Measurements from ENCODE around the gene PHYHIPL.

PHYHIPL gene

GRCh38 chr10:59271160-59271559 is 94.7 kb downstream of the PHYHIPL start:
- no peak for DNase-seq
- Histone ChIP-seq H3K27ac (ENCODE audit: insufficient read depth, low read length, poor library complexity, severe bottlenecking) (no peak overlapping the region), H3K4me1 (ENCODE audit: control insufficient read depth, insufficient read depth, low read length, poor library complexity, severe bottlenecking) (no peaks in the 10 kb centered on the region)

GRCh38 chr10:59272061-59272460 is 95.6 kb downstream of the PHYHIPL start:
- H3K4me3 ChIP-seq (ENCODE audit: insufficient read depth, low read depth, low read length, poor library complexity, severe bottlenecking) = no peak overlapping the region
- no peak overlapping the region for H3K27ac ChIP-seq (ENCODE audit: insufficient read depth, low read length, poor library complexity, severe bottlenecking)
- H3K27me3 ChIP-seq (replicated peaks; ENCODE audit: control insufficient read depth, insufficient read depth, low read length, poor library complexity, severe bottlenecking) = no peaks in the 10 kb centered on the region
- no peaks in the 10 kb centered on the region for H3K4me1 ChIP-seq (ENCODE audit: control insufficient read depth, insufficient read depth, low read length, poor library complexity, severe bottlenecking)
- no peaks in the 10 kb centered on the region for H3K9me3 ChIP-seq (ENCODE audit: control insufficient read depth, low read length)
- no peak for DNase-seq
- no peaks in the 10 kb centered on the region for H3K36me3 ChIP-seq (ENCODE audit: control insufficient read depth, insufficient read depth, low read length)

More at GRCh38 chr10:59271160-59271559, 94.7 kb downstream of the PHYHIPL start:
- no peaks in the 10 kb centered on the region for H3K27me3 ChIP-seq (replicated peaks; ENCODE audit: control insufficient read depth, insufficient read depth, low read length, poor library complexity, severe bottlenecking)
- no peak overlapping the region for H3K4me3 ChIP-seq (ENCODE audit: insufficient read depth, low read depth, low read length, poor library complexity, severe bottlenecking)
- H3K36me3 ChIP-seq (ENCODE audit: control insufficient read depth, insufficient read depth, low read length) = no peaks in the 10 kb centered on the region
- no peaks in the 10 kb centered on the region for H3K9me3 ChIP-seq (ENCODE audit: control insufficient read depth, low read length)

GRCh38 chr10:59273445-59273844 is 97.0 kb downstream of the PHYHIPL start:
- Histone ChIP-seq H3K4me3 (ENCODE audit: insufficient read depth, low read depth, low read length, poor library complexity, severe bottlenecking) (no peak overlapping the region), H3K4me1 (ENCODE audit: control insufficient read depth, insufficient read depth, low read length, poor library complexity, severe bottlenecking) (no peaks in the 10 kb centered on the region), H3K9me3 (ENCODE audit: control insufficient read depth, low read length) (no peaks in the 10 kb centered on the region), H3K27me3 (replicated peaks; ENCODE audit: control insufficient read depth, insufficient read depth, low read length, poor library complexity, severe bottlenecking) (no peaks in the 10 kb centered on the region), H3K36me3 (ENCODE audit: control insufficient read depth, insufficient read depth, low read length) (no peaks in the 10 kb centered on the region), H3K27ac (ENCODE audit: insufficient read depth, low read length, poor library complexity, severe bottlenecking) (no peak overlapping the region)
- DNase-seq = no peak

GRCh38 chr10:59276133-59276532 is 99.7 kb downstream of the PHYHIPL start:
- Histone ChIP-seq H3K27me3 (replicated peaks; ENCODE audit: control insufficient read depth, insufficient read depth, low read length, poor library complexity, severe bottlenecking) (no peaks in the 10 kb centered on the region), H3K4me1 (ENCODE audit: control insufficient read depth, insufficient read depth, low read length, poor library complexity, severe bottlenecking) (no peaks in the 10 kb centered on the region), H3K9me3 (ENCODE audit: control insufficient read depth, low read length) (no peaks in the 10 kb centered on the region), H3K27ac (ENCODE audit: insufficient read depth, low read length, poor library complexity, severe bottlenecking) (no peak overlapping the region), H3K36me3 (ENCODE audit: control insufficient read depth, insufficient read depth, low read length) (no peaks in the 10 kb centered on the region), H3K4me3 (ENCODE audit: insufficient read depth, low read depth, low read length, poor library complexity, severe bottlenecking) (no peak overlapping the region)
- no peak for DNase-seq

GRCh38 chr10:59276919-59277318 is 100.5 kb downstream of the PHYHIPL start:
- Histone ChIP-seq H3K27ac (ENCODE audit: insufficient read depth, low read length, poor library complexity, severe bottlenecking) (no peak overlapping the region), H3K4me3 (ENCODE audit: insufficient read depth, low read depth, low read length, poor library complexity, severe bottlenecking) (no peak overlapping the region), H3K27me3 (replicated peaks; ENCODE audit: control insufficient read depth, insufficient read depth, low read length, poor library complexity, severe bottlenecking) (no peaks in the 10 kb centered on the region), H3K4me1 (ENCODE audit: control insufficient read depth, insufficient read depth, low read length, poor library complexity, severe bottlenecking) (no peaks in the 10 kb centered on the region), H3K36me3 (ENCODE audit: control insufficient read depth, insufficient read depth, low read length) (no peaks in the 10 kb centered on the region), H3K9me3 (ENCODE audit: control insufficient read depth, low read length) (no peaks in the 10 kb centered on the region)
- DNase-seq = no peak

- DNase-seq = no peak
- no peaks in the 10 kb centered on the region for H3K4me1 ChIP-seq (ENCODE audit: control insufficient read depth, insufficient read depth, low read length, poor library complexity, severe bottlenecking)
- no peaks in the 10 kb centered on the region for H3K27me3 ChIP-seq (replicated peaks; ENCODE audit: control insufficient read depth, insufficient read depth, low read length, poor library complexity, severe bottlenecking)
- no peak overlapping the region for H3K27ac ChIP-seq (ENCODE audit: insufficient read depth, low read length, poor library complexity, severe bottlenecking)
- H3K36me3 ChIP-seq (ENCODE audit: control insufficient read depth, insufficient read depth, low read length) = no peaks in the 10 kb centered on the region
- H3K4me3 ChIP-seq (ENCODE audit: insufficient read depth, low read depth, low read length, poor library complexity, severe bottlenecking) = no peak overlapping the region
- no peaks in the 10 kb centered on the region for H3K9me3 ChIP-seq (ENCODE audit: control insufficient read depth, low read length)
Observed at GRCh38 chr10:59279476-59279875, 103.0 kb downstream of the PHYHIPL start.

GRCh38 chr10:59279991-59280505 is 103.6 kb downstream of the PHYHIPL start:
- DNase-seq = no peak
- no peaks in the 10 kb centered on the region for H3K9me3 ChIP-seq (ENCODE audit: control insufficient read depth, low read length)
- no peaks in the 10 kb centered on the region for H3K36me3 ChIP-seq (ENCODE audit: control insufficient read depth, insufficient read depth, low read length)
- no peak overlapping the region for H3K4me3 ChIP-seq (ENCODE audit: insufficient read depth, low read depth, low read length, poor library complexity, severe bottlenecking)
- no peaks in the 10 kb centered on the region for H3K27me3 ChIP-seq (replicated peaks; ENCODE audit: control insufficient read depth, insufficient read depth, low read length, poor library complexity, severe bottlenecking)
- H3K4me1 ChIP-seq (ENCODE audit: control insufficient read depth, insufficient read depth, low read length, poor library complexity, severe bottlenecking) = no peaks in the 10 kb centered on the region
- no peak overlapping the region for H3K27ac ChIP-seq (ENCODE audit: insufficient read depth, low read length, poor library complexity, severe bottlenecking)

GRCh38 chr10:59281861-59282260 is 105.4 kb downstream of the PHYHIPL start:
- Histone ChIP-seq H3K27me3 (replicated peaks; ENCODE audit: control insufficient read depth, insufficient read depth, low read length, poor library complexity, severe bottlenecking) (no peaks in the 10 kb centered on the region), H3K4me1 (ENCODE audit: control insufficient read depth, insufficient read depth, low read length, poor library complexity, severe bottlenecking) (no peaks in the 10 kb centered on the region)

GRCh38 chr10:59283456-59284091 is 107.1 kb downstream of the PHYHIPL start:
- H3K36me3 ChIP-seq (ENCODE audit: control insufficient read depth, insufficient read depth, low read length) = no peaks in the 10 kb centered on the region
- DNase-seq = no peak
- no peak overlapping the region for H3K4me3 ChIP-seq (ENCODE audit: insufficient read depth, low read depth, low read length, poor library complexity, severe bottlenecking)
- no peaks in the 10 kb centered on the region for H3K4me1 ChIP-seq (ENCODE audit: control insufficient read depth, insufficient read depth, low read length, poor library complexity, severe bottlenecking)
- no peaks in the 10 kb centered on the region for H3K9me3 ChIP-seq (ENCODE audit: control insufficient read depth, low read length)
- no peaks in the 10 kb centered on the region for H3K27me3 ChIP-seq (replicated peaks; ENCODE audit: control insufficient read depth, insufficient read depth, low read length, poor library complexity, severe bottlenecking)
- no peak overlapping the region for H3K27ac ChIP-seq (ENCODE audit: insufficient read depth, low read length, poor library complexity, severe bottlenecking)

More at GRCh38 chr10:59281861-59282260, 105.4 kb downstream of the PHYHIPL start:
- H3K9me3 ChIP-seq (ENCODE audit: control insufficient read depth, low read length) = no peaks in the 10 kb centered on the region
- DNase-seq = no peak
- no peak overlapping the region for H3K4me3 ChIP-seq (ENCODE audit: insufficient read depth, low read depth, low read length, poor library complexity, severe bottlenecking)
- H3K36me3 ChIP-seq (ENCODE audit: control insufficient read depth, insufficient read depth, low read length) = no peaks in the 10 kb centered on the region
- no peak overlapping the region for H3K27ac ChIP-seq (ENCODE audit: insufficient read depth, low read length, poor library complexity, severe bottlenecking)

GRCh38 chr10:59284118-59284975 is 107.9 kb downstream of the PHYHIPL start:
- no peak for DNase-seq
- H3K27ac ChIP-seq (ENCODE audit: insufficient read depth, low read length, poor library complexity, severe bottlenecking) = no peak overlapping the region
- H3K4me3 ChIP-seq (ENCODE audit: insufficient read depth, low read depth, low read length, poor library complexity, severe bottlenecking) = no peak overlapping the region

More at GRCh38 chr10:59284118-59284975, 107.9 kb downstream of the PHYHIPL start:
- H3K4me1 ChIP-seq (ENCODE audit: control insufficient read depth, insufficient read depth, low read length, poor library complexity, severe bottlenecking) = no peaks in the 10 kb centered on the region
- no peaks in the 10 kb centered on the region for H3K27me3 ChIP-seq (replicated peaks; ENCODE audit: control insufficient read depth, insufficient read depth, low read length, poor library complexity, severe bottlenecking)
- no peaks in the 10 kb centered on the region for H3K36me3 ChIP-seq (ENCODE audit: control insufficient read depth, insufficient read depth, low read length)
- no peaks in the 10 kb centered on the region for H3K9me3 ChIP-seq (ENCODE audit: control insufficient read depth, low read length)
